HL-60 (cell line): ENCODE measurements around the gene ADSS1.

ENCODE experiments used
- DNase-seq, 2 experiments: peaks; one replicate each; pipeline ENCODE4 v3.0.0-alpha.2; 2010 to 2020; ENCODE audit warnings: low read depth in 1 of 2, low spot score in 1 of 2
- H3K27ac ChIP-seq: fragments of 250-450 bp; sonication (Bioruptor Pico); replicated peaks from 2 replicates; pipeline ENCODE4 v1.5.1; 2020; ENCODE audit warnings: mild to moderate bottlenecking, moderate library complexity
- H3K27me3 ChIP-seq: fragments of 250-450 bp; sonication (Bioruptor Pico); 2 replicates; pipeline ENCODE4 v1.5.1; 2021; ENCODE audit warnings: mild to moderate bottlenecking, moderate library complexity; ENCODE audit not compliant: insufficient read depth, poor library complexity, severe bottlenecking
- H3K4me3 ChIP-seq: replicated peaks from 2 replicates; pipeline ENCODE4 v1.5.1; 2011; ENCODE audit warnings: mild to moderate bottlenecking, control low read depth, low read length; ENCODE audit not compliant: insufficient read depth
- GABPA ChIP-seq: IDR thresholded peaks from 2 replicates; pipeline ENCODE4 v1.6.1; 2012; ENCODE audit warnings: low read depth
- POLR2AphosphoS5 ChIP-seq: IDR thresholded peaks from 2 replicates; pipeline ENCODE4 v1.6.1; 2012; ENCODE audit warnings: low read depth
- SPI1 ChIP-seq: IDR thresholded peaks from 2 replicates; pipeline ENCODE4 v1.6.1; 2012; ENCODE audit warnings: low read depth, mild to moderate bottlenecking, borderline replicate concordance
- TF ChIP-seq, protein P1 (sequence below): IDR thresholded peaks from 2 replicates; pipeline ENCODE4 v1.6.1; 2012; ENCODE audit warnings: low read depth; ENCODE audit not compliant: insufficient replicate concordance
- TF ChIP-seq, protein P2 (sequence below): IDR thresholded peaks from one replicate; pipeline ENCODE4 v1.5.1; 2011; ENCODE audit warnings: low read length, control low read depth, inconsistent platforms; ENCODE audit not compliant: insufficient read depth

Gene ADSS1

DNA sequence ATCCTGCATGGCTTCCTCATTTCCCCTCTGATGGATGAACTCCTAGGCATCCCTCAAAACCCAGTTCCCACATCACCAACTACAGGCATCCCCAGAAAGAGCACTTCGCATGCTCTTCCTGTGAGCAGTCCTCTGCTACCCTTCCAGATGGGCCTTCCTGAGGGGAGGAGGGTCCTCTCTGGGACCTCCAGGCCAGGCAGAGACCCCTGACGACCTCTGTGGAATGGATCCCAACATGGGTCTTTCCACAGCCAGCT lies 69.6 kb downstream of the ADSS1 start:
- no peak overlapping the region for H3K27ac ChIP-seq
- H3K4me3 ChIP-seq: no peak overlapping the region
- no peaks in the 10 kb centered on the region for H3K27me3 ChIP-seq
- TF ChIP-seq SPI1: no peak
- TF ChIP-seq POLR2AphosphoS5: no peak
- TF ChIP-seq, protein P1, sequence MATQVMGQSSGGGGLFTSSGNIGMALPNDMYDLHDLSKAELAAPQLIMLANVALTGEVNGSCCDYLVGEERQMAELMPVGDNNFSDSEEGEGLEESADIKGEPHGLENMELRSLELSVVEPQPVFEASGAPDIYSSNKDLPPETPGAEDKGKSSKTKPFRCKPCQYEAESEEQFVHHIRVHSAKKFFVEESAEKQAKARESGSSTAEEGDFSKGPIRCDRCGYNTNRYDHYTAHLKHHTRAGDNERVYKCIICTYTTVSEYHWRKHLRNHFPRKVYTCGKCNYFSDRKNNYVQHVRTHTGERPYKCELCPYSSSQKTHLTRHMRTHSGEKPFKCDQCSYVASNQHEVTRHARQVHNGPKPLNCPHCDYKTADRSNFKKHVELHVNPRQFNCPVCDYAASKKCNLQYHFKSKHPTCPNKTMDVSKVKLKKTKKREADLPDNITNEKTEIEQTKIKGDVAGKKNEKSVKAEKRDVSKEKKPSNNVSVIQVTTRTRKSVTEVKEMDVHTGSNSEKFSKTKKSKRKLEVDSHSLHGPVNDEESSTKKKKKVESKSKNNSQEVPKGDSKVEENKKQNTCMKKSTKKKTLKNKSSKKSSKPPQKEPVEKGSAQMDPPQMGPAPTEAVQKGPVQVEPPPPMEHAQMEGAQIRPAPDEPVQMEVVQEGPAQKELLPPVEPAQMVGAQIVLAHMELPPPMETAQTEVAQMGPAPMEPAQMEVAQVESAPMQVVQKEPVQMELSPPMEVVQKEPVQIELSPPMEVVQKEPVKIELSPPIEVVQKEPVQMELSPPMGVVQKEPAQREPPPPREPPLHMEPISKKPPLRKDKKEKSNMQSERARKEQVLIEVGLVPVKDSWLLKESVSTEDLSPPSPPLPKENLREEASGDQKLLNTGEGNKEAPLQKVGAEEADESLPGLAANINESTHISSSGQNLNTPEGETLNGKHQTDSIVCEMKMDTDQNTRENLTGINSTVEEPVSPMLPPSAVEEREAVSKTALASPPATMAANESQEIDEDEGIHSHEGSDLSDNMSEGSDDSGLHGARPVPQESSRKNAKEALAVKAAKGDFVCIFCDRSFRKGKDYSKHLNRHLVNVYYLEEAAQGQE: no peak
- TF ChIP-seq, protein P2, sequence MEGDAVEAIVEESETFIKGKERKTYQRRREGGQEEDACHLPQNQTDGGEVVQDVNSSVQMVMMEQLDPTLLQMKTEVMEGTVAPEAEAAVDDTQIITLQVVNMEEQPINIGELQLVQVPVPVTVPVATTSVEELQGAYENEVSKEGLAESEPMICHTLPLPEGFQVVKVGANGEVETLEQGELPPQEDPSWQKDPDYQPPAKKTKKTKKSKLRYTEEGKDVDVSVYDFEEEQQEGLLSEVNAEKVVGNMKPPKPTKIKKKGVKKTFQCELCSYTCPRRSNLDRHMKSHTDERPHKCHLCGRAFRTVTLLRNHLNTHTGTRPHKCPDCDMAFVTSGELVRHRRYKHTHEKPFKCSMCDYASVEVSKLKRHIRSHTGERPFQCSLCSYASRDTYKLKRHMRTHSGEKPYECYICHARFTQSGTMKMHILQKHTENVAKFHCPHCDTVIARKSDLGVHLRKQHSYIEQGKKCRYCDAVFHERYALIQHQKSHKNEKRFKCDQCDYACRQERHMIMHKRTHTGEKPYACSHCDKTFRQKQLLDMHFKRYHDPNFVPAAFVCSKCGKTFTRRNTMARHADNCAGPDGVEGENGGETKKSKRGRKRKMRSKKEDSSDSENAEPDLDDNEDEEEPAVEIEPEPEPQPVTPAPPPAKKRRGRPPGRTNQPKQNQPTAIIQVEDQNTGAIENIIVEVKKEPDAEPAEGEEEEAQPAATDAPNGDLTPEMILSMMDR: no peak
- no peak for TF ChIP-seq GABPA
- DNase-seq: no peak

DNA sequence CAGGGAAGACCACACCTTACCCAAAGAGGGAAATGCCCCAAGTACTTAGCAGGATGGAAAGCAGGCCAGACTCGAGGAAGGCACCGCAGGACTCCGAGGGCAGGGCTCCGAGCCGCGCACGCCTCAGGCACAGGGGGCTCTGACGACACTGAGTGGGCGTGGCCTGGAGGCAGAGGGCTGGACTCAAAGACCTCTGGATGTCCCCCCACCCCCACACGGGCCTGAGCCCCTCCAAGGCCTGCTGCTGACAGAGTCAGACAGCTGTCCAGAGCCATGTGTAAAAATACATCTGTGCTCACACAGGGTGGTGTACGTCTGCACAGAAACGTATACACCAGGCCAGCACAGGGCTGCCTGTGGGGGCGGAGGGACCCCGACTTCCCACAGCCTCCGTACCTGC lies 70.1 kb downstream of the ADSS1 start:
- DNase-seq: no peak
- TF ChIP-seq, protein P2: no peak
- TF ChIP-seq GABPA: no peak
- TF ChIP-seq SPI1: no peak
- Histone ChIP-seq H3K27me3 (no peaks in the 10 kb centered on the region), H3K27ac (no peak overlapping the region), H3K4me3 (peak overlapping the region; percentile 77)

DNA sequence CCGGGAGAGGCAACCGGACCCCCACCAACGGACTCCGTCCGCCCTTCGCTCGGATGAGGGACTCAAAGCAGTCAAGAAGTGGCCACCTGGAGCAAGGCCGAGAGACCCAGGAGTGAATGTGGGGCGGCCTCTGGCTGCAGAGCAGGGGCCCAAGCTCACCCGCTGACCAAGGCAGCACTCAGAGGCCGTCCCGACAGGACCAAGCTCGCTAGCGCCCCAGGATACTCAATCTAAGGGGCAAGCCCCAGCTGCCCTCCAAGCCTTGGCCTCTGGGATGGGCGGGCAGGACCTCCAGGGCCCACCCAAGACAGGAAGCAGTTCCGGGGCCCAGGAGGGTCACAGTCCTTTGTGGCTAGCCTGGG lies 70.6 kb downstream of the ADSS1 start:
- Histone ChIP-seq H3K4me3 (peak overlapping the region; percentile 77), H3K27me3 (no peaks in the 10 kb centered on the region), H3K27ac (peak overlapping the region; percentile 56)
- TF ChIP-seq, protein P1: no peak
- TF ChIP-seq GABPA (no peak), SPI1 (no peak), POLR2AphosphoS5 (no peak)
- TF ChIP-seq, protein P2: no peak
- no peak for DNase-seq

DNA sequence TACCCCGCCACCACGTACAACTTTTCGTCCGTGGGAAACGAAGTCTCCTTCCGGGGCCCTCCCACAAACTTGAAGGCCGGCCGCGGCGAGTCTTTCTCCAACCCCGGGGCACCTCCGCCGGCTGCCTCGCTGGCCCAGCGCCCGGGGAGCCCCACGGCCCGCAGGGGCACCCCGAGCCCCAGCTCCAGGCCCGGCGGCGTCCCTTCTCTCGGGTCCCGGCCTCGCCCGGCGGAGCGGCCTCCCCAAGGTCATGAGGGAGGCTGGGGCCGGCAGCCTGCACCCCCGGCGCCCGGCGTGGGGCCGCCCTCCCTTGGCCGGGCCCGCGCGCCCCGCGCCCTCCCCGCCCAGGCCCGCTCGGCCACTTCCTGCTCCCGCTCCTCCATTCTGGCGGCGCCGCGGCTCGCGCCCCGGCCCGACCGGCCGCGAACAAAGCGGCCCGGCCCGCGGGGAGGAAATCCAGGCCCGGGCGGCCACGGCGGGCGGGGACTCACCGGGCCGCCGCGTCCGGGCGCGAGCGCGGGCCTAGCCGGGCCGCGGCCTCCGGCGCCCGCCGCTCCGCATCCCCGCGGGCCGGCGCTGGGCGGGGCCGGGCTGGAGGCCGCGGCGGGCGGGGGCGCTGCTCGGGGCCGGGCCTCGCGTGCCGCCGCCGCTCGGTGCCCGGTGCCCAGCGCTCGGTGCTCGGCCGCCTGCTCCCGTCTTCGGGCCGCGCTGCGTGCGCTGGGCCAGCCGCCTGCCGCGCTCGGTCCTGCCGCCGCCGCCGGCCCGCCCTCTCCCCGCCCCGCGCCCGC lies 71.2 kb downstream of the ADSS1 start, which contains the start of gene AKT1:
TSS of gene AKT1 (minus strand) at position 756 of the 788 bp plus-strand sequence. CDS start 3,105 bp downstream, outside the sequence.
- H3K27me3 ChIP-seq: no peaks in the 10 kb centered on the region
- H3K4me3 ChIP-seq: peak within 1 kb of the TSS; percentile 77
- DNase-seq: no peak
- H3K27ac ChIP-seq: peak within 1 kb of the TSS; percentile 66
- TF ChIP-seq, protein P2: no peak
- TF ChIP-seq SPI1 (no peak), POLR2AphosphoS5 (no peak)
